ENCODE data around the gene SUGT1.
"Not testable (repeated sequence)": the region's sequence is repeated elsewhere in the genome, so short reads cannot be mapped to it uniquely, and the experiment has no call there.

- TF ChIP-seq CTCF (IDR thresholded peaks at IDR 0.05; ENCODE audit: insufficient read depth, low read length, poor library complexity, severe bottlenecking); EZH2phosphoT487 (conservative IDR thresholded peaks at IDR 0.05; ENCODE audit: low read length): not testable (repeated sequence)
Observed at GRCh38 chr13:52708266-52708665, 55.6 kb downstream of the SUGT1 start.
